ENCODE results near the gene SAP30BP. TPM values are rescaled to one million over a fixed set of nuclear protein-coding genes. Genes with fewer than 3 reads are reported as not detected.

Gene SAP30BP
- total and polyA plus RNA-seq, 2 of the 13 experiments (the other 11 are each of a cell fraction or from before 2014, with no cell fraction given) = 67.7 to 99.4 TPM

DNA sequence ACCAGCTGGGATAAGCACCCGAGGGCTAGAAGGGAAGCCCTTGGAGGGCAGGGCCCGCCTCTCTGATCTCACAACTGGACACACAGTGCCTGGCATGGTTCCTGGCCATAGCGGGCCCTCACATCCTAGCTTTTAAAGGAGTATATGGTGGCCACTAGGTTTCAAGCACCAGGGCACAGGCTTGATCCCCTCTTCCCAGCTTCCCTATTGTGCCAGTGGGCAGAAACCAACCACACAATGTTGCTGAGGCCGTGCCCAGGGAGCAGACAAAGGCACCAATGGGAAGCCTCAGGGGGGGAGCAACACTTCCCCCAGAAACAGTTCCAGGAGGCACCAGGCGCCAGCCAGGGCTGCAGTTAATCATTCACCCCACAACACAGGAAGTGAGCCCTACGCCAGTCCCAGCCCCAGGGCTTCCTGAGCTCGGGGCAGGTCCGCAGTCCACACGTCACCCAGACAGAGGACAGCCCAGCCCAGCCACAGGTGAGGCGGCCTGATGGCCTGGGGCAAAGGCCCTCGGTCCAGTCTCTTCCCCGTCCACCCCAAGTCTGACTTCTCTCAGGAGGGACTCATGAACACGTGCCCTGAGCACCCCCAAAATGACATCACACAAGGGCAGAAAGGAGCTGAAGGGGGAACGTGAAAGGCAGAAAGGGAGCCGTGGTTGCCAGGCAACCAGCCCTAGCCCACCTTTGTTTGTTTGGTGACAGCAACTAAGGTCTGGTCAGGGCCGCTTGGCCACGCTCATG, 21.1 kb upstream of the SAP30BP start (continued):
- TF ChIP-seq, protein P1, sequence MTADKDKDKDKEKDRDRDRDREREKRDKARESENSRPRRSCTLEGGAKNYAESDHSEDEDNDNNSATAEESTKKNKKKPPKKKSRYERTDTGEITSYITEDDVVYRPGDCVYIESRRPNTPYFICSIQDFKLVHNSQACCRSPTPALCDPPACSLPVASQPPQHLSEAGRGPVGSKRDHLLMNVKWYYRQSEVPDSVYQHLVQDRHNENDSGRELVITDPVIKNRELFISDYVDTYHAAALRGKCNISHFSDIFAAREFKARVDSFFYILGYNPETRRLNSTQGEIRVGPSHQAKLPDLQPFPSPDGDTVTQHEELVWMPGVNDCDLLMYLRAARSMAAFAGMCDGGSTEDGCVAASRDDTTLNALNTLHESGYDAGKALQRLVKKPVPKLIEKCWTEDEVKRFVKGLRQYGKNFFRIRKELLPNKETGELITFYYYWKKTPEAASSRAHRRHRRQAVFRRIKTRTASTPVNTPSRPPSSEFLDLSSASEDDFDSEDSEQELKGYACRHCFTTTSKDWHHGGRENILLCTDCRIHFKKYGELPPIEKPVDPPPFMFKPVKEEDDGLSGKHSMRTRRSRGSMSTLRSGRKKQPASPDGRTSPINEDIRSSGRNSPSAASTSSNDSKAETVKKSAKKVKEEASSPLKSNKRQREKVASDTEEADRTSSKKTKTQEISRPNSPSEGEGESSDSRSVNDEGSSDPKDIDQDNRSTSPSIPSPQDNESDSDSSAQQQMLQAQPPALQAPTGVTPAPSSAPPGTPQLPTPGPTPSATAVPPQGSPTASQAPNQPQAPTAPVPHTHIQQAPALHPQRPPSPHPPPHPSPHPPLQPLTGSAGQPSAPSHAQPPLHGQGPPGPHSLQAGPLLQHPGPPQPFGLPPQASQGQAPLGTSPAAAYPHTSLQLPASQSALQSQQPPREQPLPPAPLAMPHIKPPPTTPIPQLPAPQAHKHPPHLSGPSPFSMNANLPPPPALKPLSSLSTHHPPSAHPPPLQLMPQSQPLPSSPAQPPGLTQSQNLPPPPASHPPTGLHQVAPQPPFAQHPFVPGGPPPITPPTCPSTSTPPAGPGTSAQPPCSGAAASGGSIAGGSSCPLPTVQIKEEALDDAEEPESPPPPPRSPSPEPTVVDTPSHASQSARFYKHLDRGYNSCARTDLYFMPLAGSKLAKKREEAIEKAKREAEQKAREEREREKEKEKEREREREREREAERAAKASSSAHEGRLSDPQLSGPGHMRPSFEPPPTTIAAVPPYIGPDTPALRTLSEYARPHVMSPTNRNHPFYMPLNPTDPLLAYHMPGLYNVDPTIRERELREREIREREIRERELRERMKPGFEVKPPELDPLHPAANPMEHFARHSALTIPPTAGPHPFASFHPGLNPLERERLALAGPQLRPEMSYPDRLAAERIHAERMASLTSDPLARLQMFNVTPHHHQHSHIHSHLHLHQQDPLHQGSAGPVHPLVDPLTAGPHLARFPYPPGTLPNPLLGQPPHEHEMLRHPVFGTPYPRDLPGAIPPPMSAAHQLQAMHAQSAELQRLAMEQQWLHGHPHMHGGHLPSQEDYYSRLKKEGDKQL (CRISPR knock-in tag; IDR thresholded peaks at IDR 0.05; ENCODE audit: low read depth) = 0 out of 2 replicates have a peak, but pooled peaks have one; percentile 29
- TF ChIP-seq ZNF3 (CRISPR knock-in tag; IDR thresholded peaks at IDR 0.05) (no peak), RFX5 (IDR thresholded peaks at IDR 0.05; ENCODE audit: low read depth, low read length) (peak; percentile 53; the same call in 1 of the 2 replicates), ZNF891 (CRISPR knock-in tag; IDR thresholded peaks at IDR 0.05) (no peak), CBFB (CRISPR knock-in tag; IDR thresholded peaks at IDR 0.05) (peak; percentile 60; the same call in 1 of the 2 replicates), BRD4 (CRISPR knock-in tag; IDR thresholded peaks at IDR 0.05) (peak; percentile 83; the same call in 1 of the 2 replicates), SIN3A (IDR thresholded peaks at IDR 0.05; ENCODE audit: borderline replicate concordance, low read depth, low read length) (peak; percentile 65; the same call in 1 of the 2 replicates), SOX5 (CRISPR knock-in tag; IDR thresholded peaks at IDR 0.05; ENCODE audit: borderline replicate concordance) (peak; percentile 54), HOMEZ (CRISPR knock-in tag; IDR thresholded peaks at IDR 0.05; ENCODE audit: low read depth) (peak; percentile 66), SRY (CRISPR knock-in tag; IDR thresholded peaks at IDR 0.05) (no peak), AKNA (CRISPR knock-in tag; IDR thresholded peaks at IDR 0.05; ENCODE audit: borderline replicate concordance) (no peak), MIER2 (CRISPR knock-in tag; IDR thresholded peaks at IDR 0.05) (peak; percentile 51; the same call in 1 of the 2 replicates), MATR3 (CRISPR knock-in tag; IDR thresholded peaks at IDR 0.05) (no peak), SIX4 (CRISPR knock-in tag; IDR thresholded peaks at IDR 0.05) (peak; percentile 54; the same call in 1 of the 2 replicates), ZNF225 (CRISPR knock-in tag; IDR thresholded peaks at IDR 0.05) (peak; percentile 97; the same call in 1 of the 2 replicates), SRSF4 (IDR thresholded peaks at IDR 0.05; ENCODE audit: low read depth, low read length, poor library complexity, severe bottlenecking) (no peak)
